Parathyroid adenoma (tissue), 2 donors: ENCODE results near the gene ASH1L.
"Not testable (repeated sequence)": the region's sequence is repeated elsewhere in the genome, so short reads cannot be mapped to it uniquely, and the experiment has no call there.

ENCODE experiments used
- H2AFZ ChIP-seq: fragments of 300-600 bp; sonication (generic); one replicate; pipeline ENCODE4 v1.7.0; 2017; ENCODE audit warnings: antibody characterized with exemption, mild to moderate bottlenecking
- H3K27ac ChIP-seq: fragments of 300-600 bp; sonication (generic); one replicate; pipeline ENCODE4 v1.7.0; 2017
- H3K27me3 ChIP-seq: fragments of 300-600 bp; sonication (generic); one replicate; pipeline ENCODE4 v1.7.0; 2017; ENCODE audit warnings: low read length; ENCODE audit not compliant: control insufficient read depth, insufficient read depth
- H3K36me3 ChIP-seq: fragments of 300-600 bp; sonication (generic); one replicate; pipeline ENCODE4 v1.7.0; 2017; ENCODE audit warnings: low read length; ENCODE audit not compliant: control insufficient read depth, insufficient read depth
- H3K4me1 ChIP-seq: fragments of 300-600 bp; sonication (generic); one replicate; pipeline ENCODE4 v1.7.0; 2017; ENCODE audit warnings: control low read depth
- H3K4me2 ChIP-seq: fragments of 300-600 bp; sonication (generic); one replicate; pipeline ENCODE4 v1.7.0; 2017; ENCODE audit warnings: low read length
- H3K4me3 ChIP-seq: fragments of 300-600 bp; sonication (generic); one replicate; pipeline ENCODE4 v1.7.0; 2017; ENCODE audit warnings: low read depth, low read length
- H3K79me2 ChIP-seq: fragments of 300-600 bp; sonication (generic); one replicate; pipeline ENCODE4 v1.7.0; 2017; ENCODE audit warnings: control low read depth
- H3K9ac ChIP-seq: fragments of 300-600 bp; sonication (generic); one replicate; pipeline ENCODE4 v1.7.0; 2017; ENCODE audit warnings: mild to moderate bottlenecking
- H3K9me3 ChIP-seq: fragments of 300-600 bp; sonication (generic); one replicate; pipeline ENCODE4 v1.7.0; 2017; ENCODE audit warnings: low read length; ENCODE audit not compliant: control insufficient read depth
- CTCF ChIP-seq: fragments of 300-600 bp; sonication (generic); IDR thresholded peaks from one replicate; pipeline ENCODE4 v1.7.0; 2017; ENCODE audit warnings: antibody characterized with exemption, mild to moderate bottlenecking
- donor health status: primary hyperparathyroidism.

Gene ASH1L

GRCh38 chr1:155342842-155343241 lies 219.8 kb downstream of the ASH1L start:
- H3K4me1 ChIP-seq, result no peaks in the 10 kb centered on the region
- no peak overlapping the region for H3K4me3 ChIP-seq
- no peaks in the 10 kb centered on the region for H3K36me3 ChIP-seq
- no peak for TF ChIP-seq CTCF
- H2AFZ ChIP-seq, result no peak overlapping the region
- H3K9me3 ChIP-seq, result no peaks in the 10 kb centered on the region
- no peak overlapping the region for H3K27ac ChIP-seq
- no peak overlapping the region for H3K4me2 ChIP-seq
- no peak overlapping the region for H3K9ac ChIP-seq
- H3K79me2 ChIP-seq, result no peaks in the 10 kb centered on the region
- no peaks in the 10 kb centered on the region for H3K27me3 ChIP-seq

- TF ChIP-seq CTCF, result no peak
- Histone ChIP-seq H3K36me3 (no peaks in the 10 kb centered on the region), H3K9me3 (no peaks in the 10 kb centered on the region), H3K27me3 (no peaks in the 10 kb centered on the region), H3K4me2 (no peak overlapping the region), H3K79me2 (no peaks in the 10 kb centered on the region), H3K4me3 (no peak overlapping the region), H3K9ac (no peak overlapping the region), H3K4me1 (no peaks in the 10 kb centered on the region), H3K27ac (no peak overlapping the region), H2AFZ (no peak overlapping the region)
Observed at GRCh38 chr1:155339515-155340097, 223.0 kb downstream of the ASH1L start.

- no peak overlapping the region for H2AFZ ChIP-seq
- H3K36me3 ChIP-seq, result no peaks in the 10 kb centered on the region
- H3K4me1 ChIP-seq, result no peaks in the 10 kb centered on the region
- H3K9ac ChIP-seq, result no peak overlapping the region
- no peak overlapping the region for H3K4me3 ChIP-seq
- no peak for TF ChIP-seq CTCF
- H3K27ac ChIP-seq, result no peak overlapping the region
- H3K9me3 ChIP-seq, result no peaks in the 10 kb centered on the region
- no peaks in the 10 kb centered on the region for H3K79me2 ChIP-seq
- H3K4me2 ChIP-seq, result no peak overlapping the region
- no peaks in the 10 kb centered on the region for H3K27me3 ChIP-seq
Observed at GRCh38 chr1:155334962-155335361, 227.6 kb downstream of the ASH1L start.

GRCh38 chr1:155329980-155330598 lies 232.5 kb downstream of the ASH1L start:
- no peak overlapping the region for H3K4me2 ChIP-seq
- H3K9ac ChIP-seq, result no peak overlapping the region
- no peaks in the 10 kb centered on the region for H3K27me3 ChIP-seq
- H3K36me3 ChIP-seq, result no peaks in the 10 kb centered on the region
- no peak overlapping the region for H2AFZ ChIP-seq
- H3K9me3 ChIP-seq, result no peaks in the 10 kb centered on the region
- no peak overlapping the region for H3K4me3 ChIP-seq
- TF ChIP-seq CTCF, result no peak
- H3K27ac ChIP-seq, result no peak overlapping the region
- H3K79me2 ChIP-seq, result no peaks in the 10 kb centered on the region
- no peaks in the 10 kb centered on the region for H3K4me1 ChIP-seq

GRCh38 chr1:155328856-155329255 lies 233.7 kb downstream of the ASH1L start:
- H3K36me3 ChIP-seq, H3K79me2 ChIP-seq, H3K9ac ChIP-seq: not testable (repeated sequence)

More at GRCh38 chr1:155328856-155329255, 233.7 kb downstream of the ASH1L start:
- H3K4me1 ChIP-seq, H3K27me3 ChIP-seq, H3K4me2 ChIP-seq, H3K9me3 ChIP-seq, H3K27ac ChIP-seq, H2AFZ ChIP-seq, H3K4me3 ChIP-seq: not testable (repeated sequence)
